ENCODE results near the gene SENP2.

DNA sequence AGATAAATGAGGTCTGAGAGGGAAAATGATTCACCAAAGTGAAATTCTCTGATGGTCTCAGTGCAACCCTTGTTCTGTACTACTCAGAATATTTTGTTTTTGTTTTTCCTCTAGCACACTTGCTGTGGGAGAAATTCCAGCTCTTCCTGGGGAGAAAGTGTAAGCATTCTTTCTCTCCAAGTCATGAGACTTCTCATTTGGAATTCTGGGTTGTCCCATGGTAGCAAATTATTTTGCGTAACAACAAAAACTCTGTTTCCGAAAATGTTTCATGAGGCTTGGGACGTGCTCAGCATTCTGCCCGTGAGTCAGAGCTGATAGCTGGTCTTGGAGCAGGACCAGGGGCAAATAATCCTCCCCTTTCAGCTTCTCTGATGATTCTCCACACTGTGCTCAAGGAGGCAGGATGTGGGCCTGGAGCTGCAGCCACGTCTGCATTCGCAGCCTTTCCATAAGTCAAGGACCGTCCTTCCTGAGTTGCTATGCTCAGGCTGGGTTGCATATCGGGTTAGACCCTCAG lies 70.3 kb downstream of the SENP2 start:
- TF ChIP-seq, protein P1, sequence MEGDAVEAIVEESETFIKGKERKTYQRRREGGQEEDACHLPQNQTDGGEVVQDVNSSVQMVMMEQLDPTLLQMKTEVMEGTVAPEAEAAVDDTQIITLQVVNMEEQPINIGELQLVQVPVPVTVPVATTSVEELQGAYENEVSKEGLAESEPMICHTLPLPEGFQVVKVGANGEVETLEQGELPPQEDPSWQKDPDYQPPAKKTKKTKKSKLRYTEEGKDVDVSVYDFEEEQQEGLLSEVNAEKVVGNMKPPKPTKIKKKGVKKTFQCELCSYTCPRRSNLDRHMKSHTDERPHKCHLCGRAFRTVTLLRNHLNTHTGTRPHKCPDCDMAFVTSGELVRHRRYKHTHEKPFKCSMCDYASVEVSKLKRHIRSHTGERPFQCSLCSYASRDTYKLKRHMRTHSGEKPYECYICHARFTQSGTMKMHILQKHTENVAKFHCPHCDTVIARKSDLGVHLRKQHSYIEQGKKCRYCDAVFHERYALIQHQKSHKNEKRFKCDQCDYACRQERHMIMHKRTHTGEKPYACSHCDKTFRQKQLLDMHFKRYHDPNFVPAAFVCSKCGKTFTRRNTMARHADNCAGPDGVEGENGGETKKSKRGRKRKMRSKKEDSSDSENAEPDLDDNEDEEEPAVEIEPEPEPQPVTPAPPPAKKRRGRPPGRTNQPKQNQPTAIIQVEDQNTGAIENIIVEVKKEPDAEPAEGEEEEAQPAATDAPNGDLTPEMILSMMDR (IDR thresholded peaks at IDR 0.05): no peak
- peak; percentile 26 to 77 (median 56) for TF ChIP-seq POLR2AphosphoS5 (IDR thresholded peaks at IDR 0.05)

Measured in breast epithelium (tissue), 3 donors.